Measurements from ENCODE around the gene NOP16. TPM values are rescaled to one million over a fixed set of nuclear protein-coding genes. Genes with fewer than 3 reads are reported as not detected.
"Not testable (repeated sequence)": the region's sequence is repeated elsewhere in the genome, so short reads cannot be mapped to it uniquely, and the experiment has no call there.

NOP16 gene
- total and polyA plus RNA-seq, 4 donors, result 9.7 to 19.2 (median 13.7) TPM

DNA sequence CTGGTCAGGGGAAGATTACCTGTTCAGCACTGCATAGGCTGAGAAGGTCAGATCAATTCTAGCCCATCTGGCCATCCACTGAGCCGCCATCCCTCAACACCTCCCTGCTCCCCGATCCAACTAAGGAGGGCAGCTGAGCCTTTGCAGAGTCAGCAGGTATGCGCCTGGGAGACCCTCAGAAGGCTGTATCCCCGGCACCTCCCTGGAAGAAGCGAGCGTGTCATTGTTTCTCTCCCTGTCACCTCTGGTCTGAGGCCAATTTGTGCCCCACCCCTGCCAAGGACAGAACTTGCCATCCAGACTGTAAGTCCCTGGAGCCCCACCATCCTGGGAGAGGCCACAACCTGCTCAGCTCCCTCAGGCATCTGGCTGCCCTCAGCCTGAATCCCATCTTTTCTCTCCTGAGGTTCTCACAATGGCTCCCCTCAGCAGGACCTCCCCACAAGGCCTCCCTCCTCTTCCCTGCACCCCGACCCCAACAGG is 25.4 kb upstream of the NOP16 start:
- DNase-seq, result no peak
- 80 to 91% methylated on average over 7 of the region's 7 CpGs for WGBS, 2 donors
- Histone ChIP-seq H3K9me3 (ENCODE audit: control insufficient read depth, low read length) (no peaks in the 10 kb centered on the region), H3K4me3 (ENCODE audit: low read length in 2 of 2) (no peak overlapping the region), H3K4me1 (ENCODE audit: control insufficient read depth in 1 of 2, insufficient read depth in 2 of 2, low read length in 2 of 2) (no peaks in the 10 kb centered on the region), H3K27ac (ENCODE audit: low read depth in 1 of 2, low read length in 2 of 2) (peak overlapping the region in 1 of 2 donors; percentile 18), H3K36me3 (ENCODE audit: control insufficient read depth in 1 of 2, insufficient read depth in 2 of 2, low read length in 1 of 2) (no peaks in the 10 kb centered on the region), H3K27me3 (ENCODE audit: control insufficient read depth in 1 of 2, insufficient read depth in 2 of 2, low read length in 1 of 2) (no peaks in the 10 kb centered on the region)
- intact Hi-C loops (cut with DNase I), result loop anchor here (10.0 kb wide), 3 partner anchors 121 to 241 kb away; partner anchors contain the start of genes RNF44 (in 2 of the 2) and TSPAN17 (in 1 of the 2)
- no peak for ATAC-seq (ENCODE audit: low FRiP score)

DNA sequence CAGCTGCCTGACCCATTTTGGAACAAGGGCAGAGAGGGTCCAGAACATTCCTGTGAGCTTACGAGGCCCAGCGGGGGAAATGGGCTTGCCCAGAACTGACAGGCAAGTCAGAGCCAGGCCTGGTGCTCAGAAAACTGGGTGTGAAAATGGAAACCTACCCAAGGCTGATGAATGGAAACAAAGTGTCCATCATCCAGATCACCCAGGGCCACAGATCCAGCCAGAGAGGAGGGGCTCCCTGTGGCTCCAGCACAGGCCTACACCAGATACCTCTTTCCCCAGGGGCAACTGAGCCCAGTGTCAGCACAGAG is 24.8 kb upstream of the NOP16 start:
- intact Hi-C loops (cut with DNase I), result loop anchor here (10.0 kb wide), 3 partner anchors 122 to 242 kb away; partner anchors contain the start of genes RNF44 (in 2 of the 2) and TSPAN17 (in 1 of the 2)
- DNase-seq (peak; percentile 60 to 84), ATAC-seq (ENCODE audit: low FRiP score) (no peak)
- Histone ChIP-seq H3K4me1 (ENCODE audit: control insufficient read depth in 1 of 2, insufficient read depth in 2 of 2, low read length in 2 of 2) (no peaks in the 10 kb centered on the region), H3K27ac (ENCODE audit: low read depth in 1 of 2, low read length in 2 of 2) (no peak overlapping the region), H3K4me3 (ENCODE audit: low read length in 2 of 2) (no peak overlapping the region), H3K36me3 (ENCODE audit: control insufficient read depth in 1 of 2, insufficient read depth in 2 of 2, low read length in 1 of 2) (no peaks in the 10 kb centered on the region), H3K27me3 (ENCODE audit: control insufficient read depth in 1 of 2, insufficient read depth in 2 of 2, low read length in 1 of 2) (no peaks in the 10 kb centered on the region), H3K9me3 (ENCODE audit: control insufficient read depth, low read length) (no peaks in the 10 kb centered on the region)
- WGBS, 2 donors, result 4 to 9% methylated on average over 2 of the region's 2 CpGs

DNA sequence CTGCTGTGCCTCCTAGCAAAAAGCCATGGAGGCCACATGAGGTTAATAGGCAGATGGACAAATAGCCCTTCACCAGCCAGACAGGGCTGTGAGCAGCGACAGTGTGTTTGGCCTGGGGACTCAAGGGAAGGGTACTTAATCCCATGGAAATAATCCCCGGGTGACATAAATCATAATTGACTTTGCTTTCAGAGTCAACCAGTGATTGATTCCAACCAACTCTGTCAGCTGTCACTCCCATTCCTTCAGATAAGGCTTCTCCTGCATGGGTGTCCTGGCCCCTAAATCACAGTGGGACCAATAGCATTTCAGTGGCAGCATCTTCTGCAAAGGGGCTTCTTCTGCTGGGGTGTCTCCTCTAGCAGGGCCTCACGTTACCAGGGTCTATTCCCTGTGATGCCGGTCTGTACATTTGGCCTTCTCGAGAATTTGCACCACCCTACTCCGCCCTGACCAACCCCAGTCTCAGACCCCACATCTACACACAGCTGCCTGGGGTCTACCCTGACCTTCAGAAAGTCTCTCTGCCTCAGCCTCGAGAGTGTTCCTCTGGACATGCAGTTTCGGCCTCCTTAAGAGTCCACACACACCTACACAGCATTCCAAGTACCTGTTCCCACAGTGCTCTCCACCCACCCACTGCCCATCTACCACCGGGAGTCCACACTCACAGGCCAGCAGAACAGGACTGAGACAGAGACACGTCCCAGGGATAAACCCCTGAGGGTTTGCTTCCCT is 24.3 kb upstream of the NOP16 start:
- peak overlapping the region in 1 of 2 donors; percentile 7 for H3K27ac ChIP-seq (ENCODE audit: low read depth in 1 of 2, low read length in 2 of 2)

DNA sequence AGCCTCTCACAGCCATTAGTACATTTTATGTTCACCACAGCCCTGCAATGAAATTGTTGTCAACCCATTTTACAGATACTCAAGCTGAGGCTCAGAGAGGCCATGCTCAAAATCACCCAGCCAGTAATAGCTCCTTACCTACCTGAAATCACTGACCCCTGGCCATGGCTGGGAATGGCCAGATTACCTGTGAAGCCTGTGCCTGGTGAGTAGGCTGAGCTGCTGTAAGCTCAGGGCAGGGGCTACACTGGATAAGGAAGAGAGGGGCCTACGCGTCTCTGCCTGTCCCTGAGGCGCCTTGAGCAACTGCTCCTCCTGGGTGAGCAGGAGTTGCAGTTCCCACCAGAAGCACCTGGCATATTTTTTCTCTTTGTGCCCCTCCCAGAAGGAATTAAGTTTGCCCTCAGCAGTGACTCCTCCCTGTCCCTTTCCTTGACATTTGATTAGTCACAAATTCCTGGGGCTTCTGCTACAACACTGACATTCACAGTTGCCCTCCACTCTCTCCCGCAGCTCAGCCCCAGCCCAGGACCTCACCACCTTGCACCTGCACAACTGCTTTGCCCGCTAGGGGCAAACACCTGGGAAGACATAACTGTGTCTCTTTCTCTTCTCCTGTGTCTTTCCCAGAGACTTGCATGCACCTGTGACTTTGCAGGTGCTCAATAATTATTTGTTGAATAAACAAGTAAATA is 22.2 kb upstream of the NOP16 start:
- no peaks in the 10 kb centered on the region for H3K27me3 ChIP-seq (ENCODE audit: control insufficient read depth in 1 of 2, insufficient read depth in 2 of 2, low read length in 1 of 2)
- H3K27ac ChIP-seq (ENCODE audit: low read depth in 1 of 2, low read length in 2 of 2), result no peak overlapping the region
- H3K4me3 ChIP-seq (ENCODE audit: low read length in 2 of 2), result no peak overlapping the region
- intact Hi-C loops (cut with DNase I), result loop anchor here (10.0 kb wide), 3 partner anchors 124 to 244 kb away; partner anchors contain the start of genes RNF44 (in 2 of the 2) and TSPAN17 (in 1 of the 2)
- 90 to 92% methylated on average over 5 of the region's 5 CpGs for WGBS, 2 donors
- no peaks in the 10 kb centered on the region for H3K4me1 ChIP-seq (ENCODE audit: control insufficient read depth in 1 of 2, insufficient read depth in 2 of 2, low read length in 2 of 2)
- DNase-seq (no peak), ATAC-seq (ENCODE audit: low FRiP score) (no peak)
- peaks cover 0 to 2% of the 10 kb centered on the region in 2 donors for H3K36me3 ChIP-seq (ENCODE audit: control insufficient read depth in 1 of 2, insufficient read depth in 2 of 2, low read length in 1 of 2)
- no peaks in the 10 kb centered on the region for H3K9me3 ChIP-seq (ENCODE audit: control insufficient read depth, low read length)

More for the DNA sequence above, 24.3 kb upstream of the NOP16 start:
- no peak for ATAC-seq (ENCODE audit: low FRiP score)
- no peak for DNase-seq
- Histone ChIP-seq H3K4me3 (ENCODE audit: low read length in 2 of 2) (no peak overlapping the region), H3K9me3 (ENCODE audit: control insufficient read depth, low read length) (no peaks in the 10 kb centered on the region), H3K27me3 (ENCODE audit: control insufficient read depth in 1 of 2, insufficient read depth in 2 of 2, low read length in 1 of 2) (no peaks in the 10 kb centered on the region), H3K36me3 (ENCODE audit: control insufficient read depth in 1 of 2, insufficient read depth in 2 of 2, low read length in 1 of 2) (no peaks in the 10 kb centered on the region), H3K4me1 (ENCODE audit: control insufficient read depth in 1 of 2, insufficient read depth in 2 of 2, low read length in 2 of 2) (no peaks in the 10 kb centered on the region)
- WGBS, 2 donors, result 64 to 68% methylated on average over 10 of the region's 10 CpGs
- intact Hi-C loops (cut with DNase I), result loop anchor here (10.0 kb wide), 3 partner anchors 122 to 242 kb away; partner anchors contain the start of genes RNF44 (in 2 of the 2) and TSPAN17 (in 1 of the 2)

DNA sequence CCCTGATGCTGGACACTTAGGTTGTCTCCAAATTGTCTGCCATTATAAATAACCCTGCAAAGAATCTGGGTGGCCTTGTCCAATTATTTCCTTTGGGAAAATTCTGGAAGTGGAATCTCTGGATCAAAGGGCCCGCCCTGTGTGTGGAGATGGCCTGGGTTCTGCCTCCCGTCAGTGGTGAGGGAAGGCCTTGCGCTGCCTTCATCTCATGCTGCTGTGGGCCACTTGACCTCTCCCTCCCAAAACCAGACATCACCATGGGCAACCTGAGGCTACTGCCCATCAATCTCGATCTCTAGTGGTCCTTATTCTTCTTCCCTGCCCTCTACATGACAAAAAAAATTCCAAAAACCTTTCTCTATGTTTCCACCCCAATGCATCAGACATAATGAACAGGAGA is 21.4 kb upstream of the NOP16 start:
- Histone ChIP-seq H3K4me3 (ENCODE audit: low read length in 2 of 2) (no peak overlapping the region), H3K9me3 (ENCODE audit: control insufficient read depth, low read length) (no peaks in the 10 kb centered on the region), H3K27ac (ENCODE audit: low read depth in 1 of 2, low read length in 2 of 2) (no peak overlapping the region), H3K36me3 (ENCODE audit: control insufficient read depth in 1 of 2, insufficient read depth in 2 of 2, low read length in 1 of 2) (peaks cover 0 to 2% of the 10 kb centered on the region in 2 donors), H3K4me1 (ENCODE audit: control insufficient read depth in 1 of 2, insufficient read depth in 2 of 2, low read length in 2 of 2) (no peaks in the 10 kb centered on the region), H3K27me3 (ENCODE audit: control insufficient read depth in 1 of 2, insufficient read depth in 2 of 2, low read length in 1 of 2) (no peaks in the 10 kb centered on the region)
- ATAC-seq (ENCODE audit: low FRiP score), result no peak
- intact Hi-C loops (cut with DNase I), result loop anchor here (10.0 kb wide), 3 partner anchors 125 to 245 kb away; partner anchors contain the start of genes RNF44 (in 2 of the 2) and TSPAN17 (in 1 of the 2)
- 93 to 95% methylated on average over 4 of the region's 4 CpGs for WGBS, 2 donors
- no peak for DNase-seq

DNA sequence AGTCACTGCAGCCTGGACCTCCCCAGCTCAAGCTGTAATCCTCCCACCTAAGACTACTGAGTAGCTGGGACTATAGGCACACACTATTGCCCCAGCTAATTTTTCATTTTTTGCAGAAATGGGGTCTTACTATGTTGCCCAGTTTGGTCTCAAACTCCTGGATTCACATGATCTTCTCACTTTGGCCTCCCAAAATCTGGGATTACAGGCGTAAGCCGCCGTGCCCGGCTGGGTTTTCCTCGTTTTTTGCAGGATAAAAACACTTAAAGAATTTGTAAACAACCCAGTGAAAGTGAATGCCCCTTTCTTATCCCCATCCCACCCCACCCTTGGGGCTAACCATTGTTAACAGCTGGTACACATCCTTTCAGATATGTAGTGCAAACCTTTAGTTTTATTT is 20.2 kb upstream of the NOP16 start:
- 88 to 89% methylated on average over 5 of the region's 5 CpGs for WGBS, 2 donors
- Histone ChIP-seq H3K27ac (ENCODE audit: low read depth in 1 of 2, low read length in 2 of 2) (no peak overlapping the region), H3K4me1 (ENCODE audit: control insufficient read depth in 1 of 2, insufficient read depth in 2 of 2, low read length in 2 of 2) (no peaks in the 10 kb centered on the region), H3K9me3 (ENCODE audit: control insufficient read depth, low read length) (no peaks in the 10 kb centered on the region), H3K36me3 (ENCODE audit: control insufficient read depth in 1 of 2, insufficient read depth in 2 of 2, low read length in 1 of 2) (peaks cover 0 to 2% of the 10 kb centered on the region in 2 donors), H3K27me3 (ENCODE audit: control insufficient read depth in 1 of 2, insufficient read depth in 2 of 2, low read length in 1 of 2) (no peaks in the 10 kb centered on the region), H3K4me3 (ENCODE audit: low read length in 2 of 2) (no peak overlapping the region)
- no peak for DNase-seq
- intact Hi-C loops (cut with DNase I), result no loop called here
- ATAC-seq (ENCODE audit: low FRiP score), result no peak

DNA sequence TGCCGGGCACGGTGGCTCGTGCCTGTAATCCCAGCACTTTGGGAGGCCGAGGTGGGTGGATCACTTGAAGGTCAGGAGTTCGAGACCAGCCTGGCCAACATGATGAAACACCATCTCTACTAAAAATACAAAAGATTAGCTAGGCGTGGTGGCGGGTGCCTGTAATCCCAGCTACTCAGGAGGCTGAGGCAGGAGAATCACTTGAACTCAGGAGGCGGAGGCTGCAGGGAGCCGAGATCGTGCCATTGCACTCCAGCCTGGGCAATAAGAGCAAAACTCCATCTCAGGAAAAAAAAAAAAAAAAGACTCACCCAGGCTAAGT is 19.8 kb upstream of the NOP16 start:
- H3K9me3 ChIP-seq (ENCODE audit: control insufficient read depth, low read length); ATAC-seq (ENCODE audit: low FRiP score); H3K27me3 ChIP-seq (ENCODE audit: control insufficient read depth in 1 of 2, insufficient read depth in 2 of 2, low read length in 1 of 2); DNase-seq; H3K36me3 ChIP-seq (ENCODE audit: control insufficient read depth in 1 of 2, insufficient read depth in 2 of 2, low read length in 1 of 2); H3K27ac ChIP-seq (ENCODE audit: low read depth in 1 of 2, low read length in 2 of 2); H3K4me1 ChIP-seq (ENCODE audit: control insufficient read depth in 1 of 2, insufficient read depth in 2 of 2, low read length in 2 of 2); intact Hi-C loops (cut with DNase I); H3K4me3 ChIP-seq (ENCODE audit: low read length in 2 of 2): not testable (repeated sequence)
- 90 to 94% methylated on average over 10 of the region's 10 CpGs for WGBS, 2 donors

GRCh38 chr5:176407456-176408251 is 19.3 kb upstream of the NOP16 start:
- Histone ChIP-seq H3K36me3 (ENCODE audit: control insufficient read depth in 1 of 2, insufficient read depth in 2 of 2, low read length in 1 of 2) (peaks cover 0 to 2% of the 10 kb centered on the region in 2 donors), H3K4me3 (ENCODE audit: low read length in 2 of 2) (no peak overlapping the region), H3K4me1 (ENCODE audit: control insufficient read depth in 1 of 2, insufficient read depth in 2 of 2, low read length in 2 of 2) (no peaks in the 10 kb centered on the region), H3K27ac (ENCODE audit: low read depth in 1 of 2, low read length in 2 of 2) (no peak overlapping the region), H3K27me3 (ENCODE audit: control insufficient read depth in 1 of 2, insufficient read depth in 2 of 2, low read length in 1 of 2) (no peaks in the 10 kb centered on the region), H3K9me3 (ENCODE audit: control insufficient read depth, low read length) (no peaks in the 10 kb centered on the region)
- intact Hi-C loops (cut with DNase I), result no loop called here
- WGBS, 2 donors, result 87 to 91% methylated on average over 6 of the region's 6 CpGs
- ATAC-seq (ENCODE audit: low FRiP score) (no peak), DNase-seq (no peak)
